NCI-H1105 (cell line): ENCODE measurements around the gene ARHGEF10L.

ENCODE experiments used
- DNase-seq: peaks from one replicate; lab custom pipeline; 2025; lab: John Stamatoyannopoulos, UW

The ARHGEF10L gene

DNA sequence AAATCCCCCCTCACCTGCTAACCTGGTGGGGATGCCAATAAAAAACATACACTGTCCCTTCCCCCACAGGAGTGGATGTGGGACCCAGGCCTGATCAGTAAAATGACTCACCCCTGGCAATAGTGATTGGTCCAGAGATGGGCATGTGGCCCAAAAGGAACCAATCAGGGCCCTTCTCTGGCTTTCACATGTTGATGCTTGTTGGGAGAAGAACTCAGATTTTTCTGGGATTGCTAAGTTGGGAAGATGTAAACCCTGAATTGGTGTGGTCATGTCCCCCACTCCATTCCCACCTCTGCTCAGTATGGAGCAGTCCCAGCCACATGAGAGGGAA, 172.0 kb downstream of the ARHGEF10L start:
- no peak for DNase-seq

DNA sequence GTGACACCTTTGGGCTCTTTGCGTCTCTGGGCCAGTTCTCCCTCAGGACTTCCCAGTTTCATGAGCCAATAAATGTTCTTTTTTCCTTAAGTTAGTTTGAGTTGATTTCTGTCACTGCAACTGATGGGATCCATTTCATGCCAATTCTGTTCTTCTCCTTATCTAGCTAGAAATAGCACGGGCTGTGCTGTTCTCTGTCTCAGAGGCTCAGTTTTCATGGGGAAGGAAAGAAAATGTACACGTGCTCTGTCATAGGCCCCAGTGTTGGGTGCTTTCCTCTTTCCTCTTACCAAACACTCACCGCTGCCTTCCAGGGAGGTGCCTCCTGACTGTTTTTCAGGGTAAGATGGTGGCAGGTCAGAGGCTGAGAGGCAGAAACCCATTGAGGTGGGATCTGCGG, 172.4 kb downstream of the ARHGEF10L start:
- no peak for DNase-seq

DNA sequence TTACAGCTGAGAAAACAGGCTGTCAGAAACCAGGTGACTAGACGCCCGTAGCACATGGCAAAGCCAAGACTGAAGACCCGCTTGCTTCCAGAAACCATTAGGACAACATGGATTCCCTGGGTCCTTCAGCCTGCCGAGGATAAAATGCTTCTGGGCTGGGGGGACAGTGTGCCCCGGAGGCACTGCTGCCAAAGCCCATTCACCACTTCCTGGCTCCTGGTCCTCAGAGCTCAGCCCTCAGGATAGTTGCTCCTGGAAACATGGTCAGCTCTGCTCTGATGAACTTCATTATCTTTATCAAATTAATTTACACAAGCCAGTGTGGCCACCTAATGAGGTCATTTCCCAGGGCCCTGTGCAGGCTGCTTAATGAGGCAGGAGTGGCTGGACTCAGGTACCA, 174.5 kb downstream of the ARHGEF10L start:
- DNase-seq = no peak

DNA sequence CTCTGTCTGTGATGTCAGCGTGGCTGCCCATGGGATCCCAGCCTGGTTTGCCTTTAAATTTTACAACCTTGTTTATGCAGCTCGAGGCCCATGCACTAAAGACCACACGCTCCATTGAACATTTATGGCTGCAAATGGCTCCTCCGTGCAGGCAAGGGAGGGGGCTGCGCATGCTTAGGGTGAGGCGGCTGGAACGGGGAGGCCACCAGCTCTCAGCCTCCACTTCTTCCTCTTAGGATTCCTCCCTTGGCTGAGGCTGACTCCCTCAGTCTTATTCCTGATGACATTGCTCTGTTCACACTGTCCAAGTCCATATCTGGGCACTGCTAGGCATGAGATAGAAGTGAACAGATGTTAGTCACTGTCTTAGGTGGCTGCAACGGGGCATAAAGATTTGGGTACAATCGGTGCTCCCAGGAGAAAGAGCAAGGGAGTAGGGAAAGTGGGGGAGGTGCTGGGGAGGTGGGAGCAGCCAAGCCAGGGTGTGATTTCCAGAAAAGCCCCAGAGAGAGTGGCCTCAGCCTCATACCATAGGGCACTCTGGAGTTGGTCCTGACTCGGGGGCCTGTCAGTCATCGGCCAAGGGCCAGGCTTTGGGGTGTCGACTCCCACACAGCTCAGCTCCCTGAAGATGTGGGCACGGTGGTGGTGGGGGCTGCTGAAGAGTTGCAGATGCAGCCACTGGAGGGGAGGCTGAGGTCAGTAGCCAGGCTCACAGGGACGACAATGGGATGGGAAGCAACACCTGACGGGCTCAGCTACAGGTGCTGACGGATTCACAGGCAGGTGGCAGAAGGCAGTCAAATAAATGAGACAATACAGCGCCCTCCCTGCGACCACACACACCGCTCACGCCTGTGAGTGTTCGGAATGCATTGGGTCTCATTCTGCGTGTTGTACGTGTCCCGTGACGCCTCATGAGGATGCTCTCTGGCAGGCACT, 178.4 kb downstream of the ARHGEF10L start:
- DNase-seq = no peak

DNA sequence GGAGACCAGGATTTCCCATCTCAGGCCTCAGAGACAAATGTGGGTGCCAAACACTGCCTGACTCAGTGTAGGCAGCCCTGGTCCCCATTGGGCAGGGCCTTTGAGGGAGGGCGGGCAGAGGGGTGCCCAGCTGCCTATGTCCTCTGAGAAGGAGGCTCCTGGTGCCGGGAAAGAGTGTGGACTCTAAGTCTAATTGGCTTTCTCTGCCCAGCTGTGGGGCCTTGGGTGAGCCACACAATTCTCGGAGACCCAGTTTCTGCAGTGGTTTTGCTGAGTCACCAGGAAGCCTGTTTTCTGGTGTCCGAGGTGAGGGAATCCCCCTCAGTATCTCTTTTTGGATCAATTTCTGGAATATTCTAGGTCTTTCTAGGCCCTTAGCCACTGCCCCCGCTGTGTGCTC, 180.4 kb downstream of the ARHGEF10L start:
- no peak for DNase-seq

DNA sequence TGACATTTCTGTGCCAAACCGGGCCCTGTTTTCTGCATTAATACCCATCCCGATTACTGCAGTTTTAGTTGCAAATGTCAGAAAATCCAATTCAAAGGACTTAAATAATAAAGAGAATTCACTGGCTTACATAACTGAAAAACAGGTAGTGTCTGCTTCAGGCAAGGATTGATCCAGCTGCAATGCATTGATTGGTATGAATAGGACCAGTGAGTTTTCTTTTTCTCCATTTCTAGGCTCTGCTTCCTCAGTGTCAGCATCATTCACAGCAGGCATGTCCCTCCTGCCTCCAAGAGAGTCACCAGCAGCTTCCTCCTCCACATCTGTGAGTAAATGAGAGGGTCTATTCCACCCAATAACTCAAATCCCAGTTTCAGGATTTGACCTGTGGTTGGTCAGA, 181.9 kb downstream of the ARHGEF10L start:
- DNase-seq = no peak

DNA sequence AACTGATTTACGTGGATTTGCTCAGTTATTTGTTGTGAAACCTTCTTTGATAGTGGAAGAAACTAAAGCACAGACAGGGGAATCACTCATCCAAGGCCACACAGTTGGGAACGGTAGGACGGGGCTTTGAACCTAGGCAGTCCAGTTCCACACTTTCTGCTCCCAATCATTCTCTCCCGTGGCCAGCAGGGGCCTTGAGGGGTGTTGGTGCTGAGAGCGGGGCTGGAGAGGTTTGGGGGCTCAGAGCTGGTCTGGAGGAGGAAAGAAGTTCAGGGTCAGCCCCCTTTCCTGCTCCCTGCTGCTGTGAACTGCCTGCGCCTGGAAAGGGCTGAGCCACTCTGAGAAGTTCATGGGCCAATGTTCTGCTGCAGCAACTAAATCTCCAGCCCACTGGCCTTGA, 184.2 kb downstream of the ARHGEF10L start:
- DNase-seq = no peak

DNA sequence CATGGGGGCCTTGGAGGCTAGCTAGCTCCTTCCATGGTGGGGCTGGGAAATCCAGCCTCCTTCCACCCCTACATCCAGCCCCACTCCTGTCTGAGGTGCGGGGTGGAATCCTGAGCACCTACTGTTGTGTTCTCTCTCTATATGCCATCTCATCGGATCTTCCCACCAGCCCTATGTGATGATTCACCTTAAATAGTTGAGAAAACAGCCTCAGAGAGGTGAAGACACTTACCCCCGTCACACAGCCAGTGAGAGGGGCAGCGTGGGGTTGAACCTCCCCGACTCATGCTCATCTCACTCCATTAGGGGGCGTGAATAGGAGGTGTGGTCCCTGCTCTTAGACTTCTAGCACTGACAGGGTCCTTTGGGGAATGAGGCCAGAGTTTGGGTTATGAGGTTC, 184.7 kb downstream of the ARHGEF10L start:
- DNase-seq = no peak

DNA sequence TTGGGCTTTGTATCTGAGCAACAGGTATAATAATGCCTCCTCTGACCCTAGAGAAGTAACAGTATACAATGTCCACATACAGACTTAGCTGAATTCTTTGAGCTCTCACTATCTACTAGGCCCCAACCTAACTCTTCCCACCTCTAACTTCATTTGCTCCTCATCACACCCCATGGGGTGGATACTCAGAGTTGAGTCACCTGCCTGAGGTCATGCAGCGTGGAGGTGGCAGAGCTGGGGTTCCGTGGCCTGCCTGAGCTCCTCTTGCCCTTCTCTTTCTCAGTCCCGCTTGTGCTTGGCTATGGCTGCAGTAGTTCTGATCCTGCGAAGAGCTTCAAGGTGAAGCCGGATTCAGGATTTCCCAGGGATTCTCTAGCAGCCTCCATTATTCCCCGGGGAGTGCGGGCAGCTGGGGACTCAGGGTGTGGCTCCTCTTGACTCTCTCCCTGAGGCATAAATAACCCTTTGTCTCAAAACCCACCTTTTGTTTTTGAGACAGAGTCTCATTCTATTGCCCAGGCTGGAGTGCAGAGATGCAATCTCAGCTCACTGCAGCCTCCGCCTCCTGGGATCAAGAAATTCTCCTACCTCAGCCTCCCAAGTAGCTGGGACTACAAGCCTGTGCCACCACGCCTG, 185.7 kb downstream of the ARHGEF10L start:
- DNase-seq = peak; percentile 5

DNA sequence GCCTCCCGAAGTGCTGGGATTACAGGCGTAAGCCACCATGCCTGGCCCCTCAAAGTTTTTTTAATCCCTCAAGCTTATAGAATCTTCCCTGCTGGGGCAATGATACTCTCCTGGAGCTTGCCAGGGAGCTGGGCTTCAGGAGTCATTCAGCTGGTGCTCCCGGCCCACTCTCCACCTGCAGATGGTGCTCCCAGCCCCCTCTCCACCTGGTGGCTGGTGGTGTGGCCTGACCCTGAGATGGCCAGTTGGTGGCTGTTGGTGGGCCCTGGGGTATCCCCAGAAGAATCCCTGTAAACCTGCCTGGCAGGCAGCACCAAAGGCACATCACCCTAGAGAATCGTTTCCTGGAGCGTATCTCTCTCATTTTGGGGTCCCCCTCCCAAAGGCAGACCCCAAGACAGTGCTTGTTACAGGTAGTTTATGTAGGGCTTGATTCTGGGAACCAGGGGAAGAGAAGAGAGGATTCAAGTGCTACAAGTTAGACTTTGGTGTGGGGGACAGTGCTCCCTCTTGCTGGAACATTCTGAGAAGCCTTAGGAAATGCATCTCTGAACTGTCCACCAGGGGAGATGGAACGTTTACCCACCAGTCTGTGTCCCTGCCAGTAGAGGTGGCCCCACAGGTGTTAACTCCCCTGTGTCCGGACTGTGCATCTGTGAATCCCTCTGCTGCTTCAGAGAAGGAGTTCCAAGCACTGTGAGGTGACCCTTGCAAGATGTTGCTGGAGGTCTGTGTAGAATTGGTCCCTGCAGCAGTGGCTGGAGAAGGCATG, 186.5 kb downstream of the ARHGEF10L start:
- no peak for DNase-seq

DNA sequence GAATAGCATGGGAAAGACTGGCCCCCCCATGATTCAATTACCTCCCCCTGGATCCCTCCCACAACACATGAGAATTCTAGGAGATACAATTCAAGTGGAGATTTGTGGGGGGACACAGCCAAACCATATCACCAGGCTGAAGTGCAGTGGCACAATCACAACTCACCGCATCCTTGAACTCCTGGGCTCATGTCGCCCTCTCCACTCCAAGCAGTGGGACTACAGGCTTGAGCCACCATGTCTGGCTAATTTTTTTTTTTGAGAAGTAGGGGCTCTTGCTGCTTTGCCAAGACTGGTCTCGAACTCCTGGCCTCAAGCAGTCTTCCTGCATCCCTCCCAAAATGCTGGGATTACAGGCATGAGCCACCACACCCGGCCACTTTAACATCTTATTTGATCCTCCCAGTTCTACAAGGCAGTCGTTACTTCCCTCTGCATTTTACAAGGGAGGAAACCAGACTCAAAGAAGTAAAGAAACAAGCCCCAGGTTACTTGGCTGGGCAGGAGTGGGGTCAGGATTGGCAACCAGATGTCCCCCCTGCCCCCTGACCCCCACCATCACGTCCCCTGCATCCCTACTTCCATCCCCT, 188.7 kb downstream of the ARHGEF10L start:
- DNase-seq = no peak

DNA sequence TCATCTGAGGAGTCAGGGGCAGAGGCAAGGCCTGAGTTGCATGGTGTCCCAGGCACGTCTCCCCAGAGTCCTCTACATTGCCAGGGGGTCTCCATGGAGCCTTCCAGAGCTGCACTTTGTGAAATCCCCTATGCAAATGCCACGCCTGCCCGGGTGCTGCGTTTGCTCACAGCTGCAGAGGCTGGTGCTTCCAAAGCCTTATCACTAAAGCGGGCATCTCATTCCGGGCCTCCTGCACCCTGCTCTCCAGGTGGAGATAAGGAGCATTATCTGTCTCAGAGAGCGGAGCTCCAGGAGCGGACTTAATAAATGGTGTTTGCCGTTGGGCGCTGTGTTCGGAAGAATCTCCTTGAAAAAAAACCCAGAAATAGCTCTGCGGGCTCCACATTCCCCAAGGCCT, 189.8 kb downstream of the ARHGEF10L start:
- no peak for DNase-seq

DNA sequence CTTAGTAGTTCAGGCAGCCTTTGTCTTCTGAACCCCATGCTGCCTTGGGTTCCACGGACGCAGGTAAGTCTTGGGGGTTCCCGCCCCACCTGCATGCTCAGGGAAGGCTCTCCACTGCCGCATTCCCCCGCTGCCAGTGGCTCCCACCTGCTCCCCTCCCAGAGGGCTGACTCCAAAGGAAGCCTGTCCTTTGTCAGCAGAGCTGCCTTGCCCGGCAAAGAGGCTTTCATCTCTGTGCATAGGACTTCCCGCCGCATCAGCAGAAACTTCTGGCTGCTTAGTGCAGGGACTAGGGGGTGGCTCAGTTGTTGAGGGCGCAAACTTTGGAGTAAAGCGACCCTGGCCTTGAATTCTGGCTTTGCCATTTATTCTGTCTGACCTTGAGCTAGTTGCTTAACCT, 190.4 kb downstream of the ARHGEF10L start:
- DNase-seq = no peak

DNA sequence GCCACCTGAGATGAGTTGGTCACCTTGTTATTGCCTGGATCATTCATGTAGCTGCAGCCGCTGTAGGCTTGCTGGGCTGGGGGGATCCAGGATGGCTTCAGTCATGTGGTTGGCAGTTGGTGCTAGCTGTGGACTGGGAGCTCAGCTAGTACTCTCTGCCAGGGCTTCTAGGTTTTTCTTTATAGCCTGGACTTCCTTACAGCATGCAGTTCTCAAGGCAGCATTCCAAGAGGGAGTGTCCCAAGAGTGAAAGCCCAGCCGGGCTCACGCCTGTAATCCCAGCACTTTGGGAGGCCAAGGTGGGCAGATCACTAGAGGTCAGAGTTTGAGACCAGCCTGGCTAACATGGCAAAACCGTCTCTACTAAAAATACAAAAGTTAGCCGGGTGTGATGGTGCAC, 192.0 kb downstream of the ARHGEF10L start:
- no peak for DNase-seq

DNA sequence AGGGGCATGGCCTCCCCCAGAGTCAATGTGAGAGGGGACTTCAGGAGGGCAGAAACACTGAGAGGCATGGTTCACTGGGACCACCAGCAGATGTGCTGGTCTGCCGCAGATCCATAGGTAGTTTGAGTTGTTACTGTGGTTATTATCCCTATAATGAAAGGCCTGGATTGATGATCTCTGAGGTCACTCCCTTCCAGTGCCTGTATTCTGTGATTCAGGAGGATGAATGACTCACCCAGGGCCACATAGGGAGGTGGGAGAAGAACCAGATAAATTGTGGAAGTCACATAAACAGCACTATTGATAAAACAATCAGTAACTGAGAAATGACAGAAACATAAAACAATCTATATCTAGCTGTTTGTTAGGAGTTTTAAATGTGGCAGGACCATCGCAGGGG, 193.0 kb downstream of the ARHGEF10L start:
- DNase-seq = no peak

DNA sequence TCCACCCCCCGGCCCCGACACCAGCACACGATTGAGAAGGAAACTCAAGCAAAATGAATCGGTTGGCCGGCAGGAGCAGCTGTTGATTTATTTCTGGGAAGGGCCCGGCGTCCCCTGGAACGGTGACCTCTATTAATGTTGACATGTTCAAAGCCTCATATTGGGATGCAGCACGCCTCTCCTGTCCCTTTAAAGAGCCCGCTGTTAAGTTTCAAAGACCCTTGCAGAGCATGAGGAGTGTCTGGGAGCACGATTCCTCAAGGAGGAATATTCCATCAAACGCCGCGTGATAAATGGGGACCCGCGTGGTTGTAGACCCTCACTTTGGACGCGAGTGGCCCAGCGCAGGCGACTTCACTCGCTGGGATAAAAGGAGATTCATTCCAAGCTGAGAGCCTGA, 194.2 kb downstream of the ARHGEF10L start:
- no peak for DNase-seq

DNA sequence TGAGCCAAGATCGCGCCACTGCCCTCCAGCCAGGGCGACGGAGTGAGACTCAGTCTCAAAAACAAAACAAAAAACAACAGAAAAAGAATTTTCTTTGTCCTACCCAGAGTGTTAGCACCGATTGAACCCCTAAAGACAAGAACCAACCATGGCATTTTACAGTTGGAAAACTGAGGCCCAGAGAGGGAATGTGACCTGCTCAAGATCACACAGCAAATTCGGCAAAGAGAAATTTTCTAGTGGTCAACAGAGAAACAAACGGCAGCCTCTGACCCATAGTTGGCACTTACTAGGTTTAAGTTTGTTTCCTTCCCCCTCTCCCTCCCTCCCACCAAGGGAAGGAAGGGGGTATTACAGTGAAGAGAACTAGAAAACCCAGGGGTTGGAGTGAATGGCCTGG, 195.1 kb downstream of the ARHGEF10L start:
- no peak for DNase-seq

DNA sequence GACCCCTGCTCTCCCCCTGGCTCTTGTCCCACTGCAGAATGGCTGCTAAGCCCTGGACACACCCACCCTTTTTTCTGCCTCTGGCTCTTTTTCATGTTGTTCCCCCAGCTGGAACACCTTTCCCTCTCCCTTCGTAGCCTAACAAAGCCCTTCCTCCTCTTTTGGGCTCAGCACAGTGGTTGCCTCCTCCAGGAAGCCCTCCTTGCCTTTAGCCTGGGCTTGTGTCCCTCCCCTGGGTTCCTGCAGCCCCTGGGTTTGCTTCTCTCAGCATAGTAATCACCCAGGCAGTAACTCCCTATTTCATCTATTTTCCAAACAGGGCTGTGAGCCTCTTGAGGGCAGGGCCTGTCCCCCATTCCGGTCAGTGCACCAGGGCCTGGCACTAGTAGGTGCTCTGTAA, 195.8 kb downstream of the ARHGEF10L start:
- no peak for DNase-seq

DNA sequence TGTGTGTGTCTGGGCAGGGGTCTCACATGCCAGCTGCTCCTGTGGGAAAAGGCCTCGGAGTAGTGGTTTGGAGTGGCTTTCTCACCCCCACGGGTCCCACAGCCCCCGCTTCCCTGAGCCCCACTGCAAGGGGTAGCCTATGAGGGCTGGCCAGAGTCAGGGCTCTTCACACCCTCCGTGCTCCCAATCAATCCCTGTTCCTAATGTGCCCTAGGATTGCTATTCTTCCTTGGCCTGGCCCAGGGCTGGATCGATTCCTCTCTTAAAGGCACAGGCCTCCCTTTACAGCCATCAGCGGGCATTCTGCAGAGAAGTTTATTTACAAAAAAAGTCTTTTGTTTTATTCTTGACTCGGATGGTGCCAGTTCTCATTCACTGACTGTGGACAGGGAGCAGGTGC, 196.3 kb downstream of the ARHGEF10L start:
- DNase-seq = no peak

DNA sequence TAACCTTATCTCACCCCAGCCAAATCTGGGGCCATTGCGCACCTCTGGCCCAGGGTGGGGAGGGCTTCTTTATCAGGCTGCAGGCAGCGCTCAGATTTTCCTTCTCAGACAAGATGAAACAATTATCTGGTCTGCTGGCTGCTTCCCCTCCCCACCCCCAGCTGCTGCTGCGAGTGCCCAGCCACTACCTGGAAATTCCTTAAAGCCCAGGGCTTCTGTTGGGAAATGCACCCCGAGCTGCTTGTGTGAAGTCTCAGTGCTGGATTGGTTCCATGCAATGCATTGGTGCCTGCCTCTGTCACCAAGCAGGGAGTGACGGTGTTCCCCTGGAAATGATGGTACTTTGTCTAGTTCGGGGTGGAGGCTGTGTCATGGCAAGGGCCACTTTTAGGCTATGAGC, 197.1 kb downstream of the ARHGEF10L start:
- DNase-seq = no peak

DNA sequence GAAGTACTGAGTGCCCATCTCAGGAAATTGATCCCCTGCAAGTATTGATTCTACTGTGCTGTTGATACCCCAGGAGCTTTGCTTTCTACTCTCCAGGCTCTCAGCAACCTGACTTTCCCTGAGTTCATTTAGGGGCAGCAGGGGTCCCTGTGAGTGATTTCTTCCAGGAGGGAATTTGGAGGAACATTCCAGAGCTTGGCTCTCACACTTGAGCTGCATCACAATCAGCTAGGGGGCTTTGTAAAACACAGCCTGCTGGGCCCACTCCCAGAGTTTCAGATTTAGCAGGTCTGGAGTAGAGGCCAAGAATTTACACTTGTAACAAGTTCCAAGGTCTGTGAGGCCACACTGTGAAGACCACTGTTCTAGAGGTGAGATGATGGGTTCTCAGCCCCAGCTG, 199.6 kb downstream of the ARHGEF10L start:
- DNase-seq = no peak

DNA sequence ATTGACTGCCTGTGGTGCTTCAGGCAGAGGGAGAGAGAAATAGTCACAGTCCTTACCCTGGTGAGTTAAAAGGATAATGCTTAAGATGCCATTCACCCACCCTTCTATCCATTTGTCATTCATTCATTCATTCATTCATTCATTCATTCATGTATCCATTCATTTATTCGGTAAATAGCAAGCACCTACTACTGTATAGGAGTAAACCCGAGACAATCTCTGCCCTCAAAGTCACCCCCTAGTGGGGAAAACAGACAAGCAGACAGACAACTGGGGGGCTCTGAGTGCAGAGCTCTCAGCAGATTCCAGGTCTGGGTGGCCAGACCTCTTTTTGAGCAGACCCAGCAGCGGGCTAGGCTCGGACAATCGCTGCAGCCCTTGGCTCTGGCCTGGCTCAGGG, 201.6 kb downstream of the ARHGEF10L start:
- no peak for DNase-seq

DNA sequence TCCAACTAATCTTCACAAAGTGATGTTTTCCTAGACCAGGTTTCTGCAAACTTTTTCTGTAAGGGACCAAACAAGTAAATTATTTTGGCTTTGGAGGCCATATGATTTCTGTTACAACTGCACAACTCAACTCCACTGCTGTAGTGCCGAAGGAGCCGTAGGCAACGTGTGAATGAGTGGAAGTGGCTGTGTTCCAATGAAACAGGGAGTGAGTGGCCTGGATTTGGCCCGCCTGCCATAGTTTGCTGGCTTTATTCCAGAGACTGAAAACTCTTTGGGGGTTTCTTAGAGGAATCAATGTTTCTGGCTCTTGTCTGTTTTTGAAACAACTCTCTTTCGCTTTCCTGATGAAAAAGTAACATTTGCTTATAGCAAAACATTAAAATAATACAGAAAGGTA, 203.1 kb downstream of the ARHGEF10L start:
- peak; percentile 27 for DNase-seq
